Neural crest cell (in vitro differentiated cells): ENCODE measurements around the gene C20orf202. TPM values are rescaled to one million over a fixed set of nuclear protein-coding genes. Genes with fewer than 3 reads are reported as not detected.
"Not testable (repeated sequence)": the region's sequence is repeated elsewhere in the genome, so short reads cannot be mapped to it uniquely, and the experiment has no call there.

Experiments
- DNase-seq: peaks from one replicate; pipeline ENCODE4 v3.0.0; 2021; ENCODE audit warnings: low read depth, mixed read lengths, low spot score
- H3K27ac Mint-ChIP-seq: one replicate; pipeline ENCODE4 v1.8.0; 2021; ENCODE audit warnings: mild to moderate bottlenecking, mixed read lengths; ENCODE audit not compliant: unreplicated experiment
- H3K27me3 Mint-ChIP-seq: 2 replicates; pipeline ENCODE4 v1.8.0; 2021; ENCODE audit warnings: low read depth, mild to moderate bottlenecking, mixed read lengths
- H3K36me3 Mint-ChIP-seq: 2 replicates; pipeline ENCODE4 v1.8.0; 2021; ENCODE audit warnings: low read depth, mild to moderate bottlenecking, mixed read lengths
- H3K4me1 Mint-ChIP-seq: 2 replicates; pipeline ENCODE4 v1.8.0; 2021; ENCODE audit warnings: mixed read lengths
- H3K4me3 Mint-ChIP-seq: one replicate; pipeline ENCODE4 v1.8.0; 2021; ENCODE audit warnings: mild to moderate bottlenecking, mixed read lengths
- H3K9me3 Mint-ChIP-seq: 2 replicates; pipeline ENCODE4 v1.8.0; 2021; ENCODE audit warnings: mixed read lengths
- total RNA-seq: library from RNA; stranded (reverse); gene quantifications from 2 replicates; pipeline ENCODE4 v1.2.1, GENCODE V29; 2021
- TF ChIP-seq, protein P1 (sequence below): fragments of 200-600 bp; sonication (generic); conservative IDR thresholded peaks from 2 replicates; pipeline ENCODE4 v1.5.0; 2021; ENCODE audit warnings: antibody characterized with exemption, mild to moderate bottlenecking

Gene C20orf202
- total RNA-seq, 1 donor from 2014 or later: 0.23 TPM

DNA sequence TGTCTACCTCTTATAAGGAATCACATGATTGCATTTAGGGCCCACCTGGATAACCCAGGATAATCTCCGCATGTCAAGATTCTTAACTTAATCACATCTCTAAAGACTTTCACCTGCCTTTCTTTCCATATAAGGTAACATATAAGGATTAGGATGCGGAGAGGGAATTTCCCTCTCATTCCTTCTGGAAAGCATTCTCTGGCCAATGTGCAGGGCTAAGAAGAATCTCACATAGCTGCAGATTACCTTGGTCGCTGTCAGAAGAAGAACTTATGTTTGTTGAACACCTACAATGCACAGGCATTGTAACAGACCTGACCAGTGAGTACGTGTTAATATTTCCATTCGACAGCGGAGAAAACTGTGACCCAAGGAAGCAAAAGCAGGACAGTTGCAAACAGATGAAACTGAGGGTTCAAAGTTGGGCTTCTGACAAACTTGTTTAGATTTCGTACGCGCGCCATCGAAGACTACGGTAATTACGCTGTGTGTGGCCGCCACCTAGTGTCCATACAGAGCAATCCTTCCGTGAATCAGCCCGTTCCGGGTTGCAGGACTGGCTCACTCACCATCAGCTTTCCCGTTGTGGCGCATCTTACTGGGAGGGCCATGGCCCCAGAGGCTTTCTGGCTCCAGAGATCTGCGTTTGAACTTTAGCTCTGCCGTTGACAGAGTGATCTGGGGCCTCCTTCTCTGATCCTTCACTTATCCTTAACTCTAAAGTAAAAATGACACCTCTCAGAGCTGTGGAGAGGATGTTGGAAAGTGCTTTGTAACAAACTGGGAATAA is 9.5 kb downstream of the C20orf202 start:
- TF ChIP-seq, protein P1, sequence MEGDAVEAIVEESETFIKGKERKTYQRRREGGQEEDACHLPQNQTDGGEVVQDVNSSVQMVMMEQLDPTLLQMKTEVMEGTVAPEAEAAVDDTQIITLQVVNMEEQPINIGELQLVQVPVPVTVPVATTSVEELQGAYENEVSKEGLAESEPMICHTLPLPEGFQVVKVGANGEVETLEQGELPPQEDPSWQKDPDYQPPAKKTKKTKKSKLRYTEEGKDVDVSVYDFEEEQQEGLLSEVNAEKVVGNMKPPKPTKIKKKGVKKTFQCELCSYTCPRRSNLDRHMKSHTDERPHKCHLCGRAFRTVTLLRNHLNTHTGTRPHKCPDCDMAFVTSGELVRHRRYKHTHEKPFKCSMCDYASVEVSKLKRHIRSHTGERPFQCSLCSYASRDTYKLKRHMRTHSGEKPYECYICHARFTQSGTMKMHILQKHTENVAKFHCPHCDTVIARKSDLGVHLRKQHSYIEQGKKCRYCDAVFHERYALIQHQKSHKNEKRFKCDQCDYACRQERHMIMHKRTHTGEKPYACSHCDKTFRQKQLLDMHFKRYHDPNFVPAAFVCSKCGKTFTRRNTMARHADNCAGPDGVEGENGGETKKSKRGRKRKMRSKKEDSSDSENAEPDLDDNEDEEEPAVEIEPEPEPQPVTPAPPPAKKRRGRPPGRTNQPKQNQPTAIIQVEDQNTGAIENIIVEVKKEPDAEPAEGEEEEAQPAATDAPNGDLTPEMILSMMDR: peak; percentile 89
- Mint-ChIP-seq H3K4me3 (no peak overlapping the region), H3K9me3 (no peaks in the 10 kb centered on the region), H3K36me3 (no peaks in the 10 kb centered on the region), H3K4me1 (no peaks in the 10 kb centered on the region), H3K27me3 (peaks cover 73% of the 10 kb centered on the region), H3K27ac (no peak overlapping the region)
- peak; percentile 62 for DNase-seq

DNA sequence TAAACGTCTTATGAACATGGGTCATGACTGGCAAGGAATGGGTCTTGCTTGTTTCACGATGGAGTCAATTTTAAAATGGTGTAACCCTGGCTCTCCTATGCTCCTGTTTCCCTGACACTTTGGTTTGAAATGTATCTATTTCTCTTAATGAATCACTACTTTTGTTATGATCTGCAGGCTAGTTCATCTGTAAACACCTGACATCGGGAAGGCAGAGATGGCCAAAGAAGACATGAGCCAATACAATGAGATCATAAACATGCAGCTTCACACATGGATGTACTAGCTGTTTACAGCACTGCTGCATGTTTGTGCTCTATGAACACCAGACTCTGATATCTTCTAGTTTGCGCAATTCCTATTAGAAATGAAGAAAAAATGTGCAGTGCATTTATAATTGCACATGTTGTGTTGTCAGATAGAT is 11.6 kb downstream of the C20orf202 start:
- Mint-ChIP-seq H3K27ac (no peak overlapping the region), H3K27me3 (peaks cover 70% of the 10 kb centered on the region), H3K4me1 (no peaks in the 10 kb centered on the region), H3K9me3 (no peaks in the 10 kb centered on the region), H3K4me3 (no peak overlapping the region), H3K36me3 (no peaks in the 10 kb centered on the region)
- no peak for DNase-seq
- TF ChIP-seq, protein P1: no peak

DNA sequence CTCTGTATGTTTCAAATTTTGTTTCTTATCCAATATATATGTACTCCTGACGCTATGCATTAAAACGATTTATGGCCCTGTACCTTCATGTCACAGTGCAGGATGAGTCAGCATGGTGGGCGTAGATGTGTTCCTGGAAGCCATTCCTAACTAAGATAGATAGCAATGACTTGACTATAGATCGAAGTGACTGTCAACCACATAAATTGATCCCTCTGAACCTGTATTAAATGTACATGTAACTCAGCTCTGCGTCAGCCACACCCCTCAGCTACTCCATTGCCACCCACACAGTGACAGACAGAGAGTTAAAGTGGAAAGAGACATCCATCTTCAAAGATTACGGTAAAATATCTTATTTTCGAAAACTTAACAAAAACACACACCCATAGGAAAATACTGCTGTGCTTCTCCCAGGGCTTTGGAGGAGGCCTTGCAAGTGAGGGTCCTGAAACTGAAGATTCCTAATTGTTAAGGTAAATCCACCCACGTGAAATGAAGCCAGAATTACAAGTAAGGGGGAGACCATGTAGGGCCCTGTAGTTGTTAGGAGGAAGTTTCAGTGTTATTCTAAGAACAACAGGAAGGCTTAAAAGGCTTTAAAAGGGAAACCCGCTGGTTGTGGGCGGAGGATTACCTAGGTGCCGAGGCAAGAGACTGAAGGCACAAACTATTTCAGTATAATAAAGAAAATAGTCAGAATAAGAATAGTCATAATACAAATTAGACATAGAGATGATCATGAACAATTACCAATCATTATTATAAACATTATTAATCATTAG is 12.3 kb downstream of the C20orf202 start:
- Mint-ChIP-seq H3K27me3 (peaks cover 71% of the 10 kb centered on the region), H3K4me3 (no peak overlapping the region), H3K36me3 (no peaks in the 10 kb centered on the region), H3K4me1 (no peaks in the 10 kb centered on the region), H3K9me3 (no peaks in the 10 kb centered on the region), H3K27ac (no peak overlapping the region)
- no peak for DNase-seq
- TF ChIP-seq, protein P1: no peak

DNA sequence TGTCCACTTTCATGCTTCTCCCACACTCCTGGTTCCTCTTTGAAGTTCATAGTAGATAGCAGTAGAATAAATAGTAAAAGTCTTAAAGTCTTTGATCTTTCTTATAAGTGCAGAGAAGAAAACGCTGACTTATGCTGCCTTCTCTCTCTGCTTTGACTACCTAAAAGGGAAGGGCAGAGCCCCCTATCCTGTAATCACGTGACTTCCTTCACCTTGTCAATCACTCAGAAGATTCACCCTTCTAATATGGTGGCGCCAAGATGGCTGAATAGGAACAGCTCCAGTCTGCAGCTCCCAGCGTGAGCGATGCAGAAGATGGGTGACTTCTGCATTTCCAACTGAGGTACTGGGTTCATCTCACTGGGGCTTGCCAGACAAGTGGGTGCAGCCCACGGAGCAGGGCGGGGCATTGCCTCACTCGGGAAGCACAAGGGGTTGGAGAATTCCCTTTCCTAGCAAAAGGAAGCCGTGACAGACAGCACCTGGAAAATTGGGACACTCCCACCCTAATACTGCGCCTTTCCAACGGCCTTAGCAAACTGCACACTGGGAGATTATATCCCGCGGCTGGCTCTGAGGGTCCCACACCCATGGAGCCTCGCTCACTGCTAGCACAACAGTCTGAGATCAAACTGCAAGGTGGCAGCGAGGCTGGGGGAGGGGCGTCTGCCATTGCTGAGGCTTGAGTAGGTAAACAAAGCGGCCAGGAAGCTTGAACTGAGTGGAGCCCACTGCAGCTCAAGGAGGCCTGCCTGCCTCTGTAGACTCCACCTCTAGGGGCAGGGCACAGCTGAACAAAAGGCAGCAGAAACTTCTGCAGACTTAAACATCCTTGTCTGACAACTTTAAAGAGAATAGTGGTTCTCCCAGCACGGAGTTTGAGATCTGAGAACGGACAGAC is 13.5 kb downstream of the C20orf202 start:
- not testable (repeated sequence) for H3K4me1 Mint-ChIP-seq, H3K9me3 Mint-ChIP-seq, H3K4me3 Mint-ChIP-seq, DNase-seq, H3K36me3 Mint-ChIP-seq, H3K27ac Mint-ChIP-seq
- peaks cover 74% of the 10 kb centered on the region for H3K27me3 Mint-ChIP-seq
- TF ChIP-seq, protein P1: peak; percentile 25

DNA sequence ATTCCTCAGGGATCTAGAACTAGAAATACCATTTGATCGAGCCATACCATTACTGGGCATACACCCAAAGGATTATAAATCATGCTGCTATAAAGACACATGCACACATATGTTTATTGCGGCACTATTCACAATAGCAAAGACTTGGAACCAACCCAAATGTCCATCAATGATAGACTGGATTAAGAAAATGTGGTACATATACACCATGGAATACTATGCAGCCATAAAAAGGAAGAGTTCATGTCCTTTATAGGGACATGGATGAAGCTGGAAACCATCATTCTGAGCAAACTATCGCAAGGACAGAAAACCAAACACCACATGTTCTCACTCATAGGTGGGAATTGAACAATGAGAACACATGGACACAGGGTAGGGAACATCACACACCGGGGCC is 19.5 kb downstream of the C20orf202 start:
- peaks cover 77% of the 10 kb centered on the region for H3K27me3 Mint-ChIP-seq
- not testable (repeated sequence) for H3K36me3 Mint-ChIP-seq, H3K4me1 Mint-ChIP-seq, DNase-seq, H3K9me3 Mint-ChIP-seq, H3K4me3 Mint-ChIP-seq, H3K27ac Mint-ChIP-seq
